ENCODE results near the gene IL1RAP. TPM values are rescaled to one million over a fixed set of nuclear protein-coding genes. Genes with fewer than 3 reads are reported as not detected.

Gene IL1RAP
- polyA plus RNA-seq, 6 donors from 2014 or later: 2.4 to 5.8 (median 3.4) TPM

DNA sequence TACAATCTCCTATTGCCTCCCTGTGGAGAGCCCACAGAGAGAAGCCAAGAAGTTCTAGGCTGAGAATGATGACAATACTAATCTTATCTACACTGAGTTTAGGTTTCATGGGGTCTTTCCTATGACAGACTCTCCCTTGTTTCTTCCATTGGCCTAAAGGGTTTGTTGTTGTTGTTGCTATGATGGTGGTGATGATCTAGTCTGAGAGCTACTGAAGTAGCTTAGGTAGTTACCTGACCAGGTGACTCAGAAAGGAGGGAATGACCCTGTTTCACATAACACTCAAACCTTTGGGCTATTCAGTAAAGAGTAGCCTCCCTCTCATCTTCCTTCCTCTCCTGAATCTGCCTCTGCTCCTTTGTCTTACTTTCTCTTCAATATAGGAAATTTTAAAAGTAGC is 178.4 kb downstream of the IL1RAP start:
- peaks cover 0 to 11% (median 5%) of the 10 kb centered on the region in 3 donors for H3K27me3 Mint-ChIP-seq
- H3K9me3 Mint-ChIP-seq: peaks cover 0 to 16% (median 5%) of the 10 kb centered on the region in 7 donors
- H3K4me3 Mint-ChIP-seq: no peak overlapping the region
- peak overlapping the region in 1 of 6 donors; percentile 2 for H3K27ac Mint-ChIP-seq
- H3K36me3 Mint-ChIP-seq: peaks cover 4 to 14% of the 10 kb centered on the region in 2 donors
- no peaks in the 10 kb centered on the region for H3K4me1 Mint-ChIP-seq
- no peak for ATAC-seq (ENCODE audit: low read depth in 2 of 2)
- DNase-seq: no peak

DNA sequence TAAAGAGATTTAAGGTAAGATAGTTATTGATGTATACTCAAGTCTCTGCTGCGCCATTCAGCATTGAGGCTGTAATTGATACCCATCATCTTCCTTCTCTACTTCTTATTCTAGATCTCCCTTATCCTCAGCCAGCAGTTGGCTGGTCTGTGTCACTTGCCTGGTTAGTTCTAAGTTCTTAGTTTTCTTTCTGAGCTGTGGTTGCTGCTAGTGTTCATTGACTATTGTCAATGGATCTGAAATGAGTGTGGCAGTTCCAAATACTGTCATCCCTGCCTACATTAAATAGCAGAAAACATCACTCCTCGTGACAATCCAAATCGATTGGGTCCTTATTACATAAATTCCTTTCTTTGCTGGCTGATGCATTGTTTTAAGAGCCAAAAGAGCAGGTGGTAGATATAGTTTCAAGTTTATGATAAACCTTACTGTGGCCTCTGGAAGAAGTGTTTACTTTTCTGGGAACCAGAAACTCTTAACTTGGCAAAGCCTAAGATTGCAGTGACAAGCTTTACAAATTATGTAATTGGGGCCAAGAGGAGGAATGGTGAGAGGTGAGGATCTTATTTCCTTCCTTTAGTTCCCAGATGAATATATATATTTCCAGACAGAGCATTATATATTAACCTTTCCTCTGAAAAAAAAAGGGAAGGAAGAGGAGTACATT is 180.6 kb downstream of the IL1RAP start:
- no peaks in the 10 kb centered on the region for H3K4me1 Mint-ChIP-seq
- no peak overlapping the region for H3K4me3 Mint-ChIP-seq
- no peak for ATAC-seq (ENCODE audit: low read depth in 2 of 2)
- H3K27ac Mint-ChIP-seq: no peak overlapping the region
- H3K9me3 Mint-ChIP-seq: no peaks in the 10 kb centered on the region
- H3K36me3 Mint-ChIP-seq: no peaks in the 10 kb centered on the region
- DNase-seq: no peak
- H3K27me3 Mint-ChIP-seq: peaks cover 5 to 7% (median 6%) of the 10 kb centered on the region in 3 donors

DNA sequence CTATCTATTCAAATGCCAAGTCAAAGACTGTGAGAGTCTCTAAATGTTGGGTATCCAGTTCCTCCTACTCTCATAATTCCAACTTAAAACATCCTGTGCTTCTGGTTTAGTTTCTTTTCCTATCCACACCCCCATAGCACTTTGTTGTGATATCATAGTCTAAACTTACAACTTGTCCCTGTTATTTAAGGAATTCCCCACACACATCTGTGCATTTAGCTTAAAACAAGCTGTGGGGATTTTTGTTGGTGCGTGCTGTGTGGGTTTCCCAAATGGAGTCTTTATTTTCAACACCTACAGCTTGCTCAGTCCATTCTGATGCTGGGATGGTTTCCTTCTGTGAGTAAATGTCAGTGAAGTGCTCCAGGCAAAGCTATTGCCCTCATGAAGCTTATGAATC is 181.3 kb downstream of the IL1RAP start:
- ATAC-seq (ENCODE audit: low read depth in 2 of 2) (no peak), DNase-seq (no peak)
- no peaks in the 10 kb centered on the region for H3K4me1 Mint-ChIP-seq
- H3K36me3 Mint-ChIP-seq: no peaks in the 10 kb centered on the region
- no peak overlapping the region for H3K4me3 Mint-ChIP-seq
- peaks cover 5 to 10% (median 10%) of the 10 kb centered on the region in 3 donors for H3K27me3 Mint-ChIP-seq
- H3K27ac Mint-ChIP-seq: no peak overlapping the region
- peaks cover 0 to 7% (median 0%) of the 10 kb centered on the region in 7 donors for H3K9me3 Mint-ChIP-seq

DNA sequence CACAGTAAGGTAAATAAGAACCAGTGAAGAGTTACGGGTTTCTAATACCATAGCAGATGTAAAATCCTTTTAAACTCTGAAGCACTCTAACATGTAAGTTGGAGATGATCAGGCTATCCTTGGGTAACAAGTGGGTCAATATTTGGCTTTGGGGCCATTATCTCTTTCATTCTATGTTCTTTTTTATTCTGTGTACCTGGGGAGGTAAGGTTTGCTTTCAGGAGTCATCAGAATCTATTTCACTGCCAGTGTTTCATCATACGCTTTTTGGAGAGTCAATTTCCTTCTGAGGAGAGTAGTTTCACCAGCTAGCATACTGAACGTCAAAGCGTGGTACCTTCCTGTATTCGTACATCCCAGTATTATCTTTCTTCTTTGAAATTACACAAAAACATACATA is 182.1 kb downstream of the IL1RAP start:
- ATAC-seq (ENCODE audit: low read depth in 2 of 2): no peak
- H3K4me1 Mint-ChIP-seq: no peaks in the 10 kb centered on the region
- no peak overlapping the region for H3K27ac Mint-ChIP-seq
- no peaks in the 10 kb centered on the region for H3K36me3 Mint-ChIP-seq
- peaks cover 0 to 12% (median 0%) of the 10 kb centered on the region in 7 donors for H3K9me3 Mint-ChIP-seq
- no peak overlapping the region for H3K4me3 Mint-ChIP-seq
- no peak for DNase-seq
- peaks cover 12 to 16% (median 16%) of the 10 kb centered on the region in 3 donors for H3K27me3 Mint-ChIP-seq

DNA sequence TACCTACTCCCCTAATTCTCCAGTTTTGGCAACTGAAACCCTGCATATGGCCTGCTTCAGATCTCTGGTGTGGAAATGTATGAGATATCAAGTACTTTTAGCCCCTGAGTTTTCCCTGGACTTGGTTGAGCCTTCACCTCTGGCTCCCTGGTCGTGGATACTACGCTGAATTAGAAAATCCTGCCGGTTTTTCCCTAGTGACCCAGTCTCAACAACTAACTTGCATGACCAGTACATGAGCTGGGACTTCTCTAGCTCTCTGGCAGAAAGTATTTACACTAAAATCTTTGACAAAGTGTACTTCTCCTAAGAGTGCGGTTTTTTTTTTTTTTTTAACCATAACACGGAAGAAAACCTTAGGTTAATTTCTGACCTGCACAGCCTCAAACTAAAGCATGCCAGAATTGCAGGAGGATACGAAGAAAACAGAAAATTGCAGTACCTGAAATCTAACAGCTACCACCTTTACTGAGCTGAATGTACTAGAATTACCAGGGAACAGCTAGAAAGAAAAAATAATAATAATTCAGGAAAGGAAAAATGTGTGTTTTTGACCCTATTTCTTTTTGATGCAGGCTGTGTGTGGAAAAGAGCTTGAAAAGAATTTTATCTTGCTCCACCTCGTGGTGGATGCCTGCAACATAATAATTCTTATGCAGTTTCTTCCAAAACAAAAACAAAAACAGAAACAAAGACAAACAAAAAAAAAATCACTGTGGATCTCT is 183.1 kb downstream of the IL1RAP start:
- Mint-ChIP-seq H3K27ac (no peak overlapping the region), H3K36me3 (no peaks in the 10 kb centered on the region), H3K27me3 (peaks cover 15 to 16% (median 16%) of the 10 kb centered on the region in 3 donors), H3K4me3 (no peak overlapping the region), H3K9me3 (peaks cover 0 to 12% (median 0%) of the 10 kb centered on the region in 7 donors), H3K4me1 (no peaks in the 10 kb centered on the region)
- DNase-seq (peak; percentile 6), ATAC-seq (ENCODE audit: low read depth in 2 of 2) (no peak)

DNA sequence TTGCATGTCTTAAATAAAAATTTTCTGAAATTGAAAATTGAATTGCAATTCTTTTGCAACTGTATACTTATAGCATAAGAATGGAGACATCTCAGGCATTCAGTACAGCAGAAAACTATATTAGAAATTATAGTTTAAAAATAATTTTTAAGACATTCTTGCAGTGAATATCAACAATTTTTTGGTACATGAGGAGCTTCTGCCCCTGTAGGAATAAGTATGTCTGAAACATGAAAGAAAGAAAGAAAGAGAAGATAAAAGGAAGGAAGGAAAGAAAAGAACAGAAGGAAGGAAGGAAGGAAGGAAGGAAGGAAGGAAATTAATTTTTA is 183.6 kb downstream of the IL1RAP start:
- ATAC-seq (ENCODE audit: low read depth in 2 of 2) (no peak), DNase-seq (no peak)
- H3K27me3 Mint-ChIP-seq: peaks cover 16 to 20% (median 16%) of the 10 kb centered on the region in 3 donors
- no peaks in the 10 kb centered on the region for H3K4me1 Mint-ChIP-seq
- peaks cover 0 to 12% (median 0%) of the 10 kb centered on the region in 7 donors for H3K9me3 Mint-ChIP-seq
- no peaks in the 10 kb centered on the region for H3K36me3 Mint-ChIP-seq
- no peak overlapping the region for H3K4me3 Mint-ChIP-seq
- H3K27ac Mint-ChIP-seq: no peak overlapping the region

DNA sequence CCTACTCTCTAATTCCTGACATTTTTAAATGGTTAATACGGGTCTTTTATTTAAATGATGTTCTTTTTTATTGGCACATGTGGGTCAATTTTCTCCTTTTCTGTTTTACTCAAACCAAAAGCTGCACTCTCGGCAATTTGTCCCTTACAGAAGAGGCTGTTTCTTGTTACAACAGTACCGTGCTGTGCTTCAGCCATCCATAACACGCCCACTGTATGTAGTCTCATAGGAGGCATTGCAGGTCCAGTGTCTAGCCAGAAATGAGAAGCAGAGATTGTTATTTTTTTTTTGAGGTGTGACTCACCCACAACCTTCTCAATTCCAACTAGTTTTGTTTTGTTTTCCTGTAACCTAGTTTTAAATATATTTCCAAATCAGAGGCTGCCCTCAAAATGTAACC is 184.0 kb downstream of the IL1RAP start:
- Mint-ChIP-seq H3K27me3 (peaks cover 16 to 21% (median 16%) of the 10 kb centered on the region in 3 donors), H3K4me3 (no peak overlapping the region), H3K4me1 (no peaks in the 10 kb centered on the region), H3K36me3 (no peaks in the 10 kb centered on the region), H3K9me3 (peaks cover 0 to 12% (median 0%) of the 10 kb centered on the region in 7 donors), H3K27ac (no peak overlapping the region)
- DNase-seq (no peak), ATAC-seq (ENCODE audit: low read depth in 2 of 2) (no peak)

DNA sequence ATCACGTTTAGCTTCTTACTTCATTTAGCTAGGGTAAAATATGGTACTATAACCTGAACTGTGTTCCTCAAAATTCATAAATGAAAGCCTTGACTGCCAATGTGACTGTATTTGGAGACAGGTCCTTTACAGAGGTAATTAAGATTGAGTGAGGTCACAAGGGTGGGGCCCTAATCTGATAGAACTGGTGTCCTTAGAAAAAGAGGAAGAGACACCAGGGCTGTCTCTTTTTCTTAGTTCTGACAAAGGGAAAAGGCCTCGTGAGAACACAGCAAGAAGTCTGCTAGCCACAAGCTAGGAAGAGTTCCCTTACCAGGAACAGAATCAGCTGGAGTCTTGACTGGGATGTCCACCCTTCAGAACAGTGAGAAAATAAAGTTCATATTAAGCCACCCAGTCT is 185.9 kb downstream of the IL1RAP start:
- peaks cover 0 to 12% (median 0%) of the 10 kb centered on the region in 7 donors for H3K9me3 Mint-ChIP-seq
- peaks cover 16 to 27% (median 25%) of the 10 kb centered on the region in 3 donors for H3K27me3 Mint-ChIP-seq
- DNase-seq (no peak), ATAC-seq (ENCODE audit: low read depth in 2 of 2) (peak in 1 of 2 donors; percentile 28)
- no peaks in the 10 kb centered on the region for H3K36me3 Mint-ChIP-seq
- no peak overlapping the region for H3K4me3 Mint-ChIP-seq
- H3K27ac Mint-ChIP-seq: no peak overlapping the region
- H3K4me1 Mint-ChIP-seq: no peaks in the 10 kb centered on the region

DNA sequence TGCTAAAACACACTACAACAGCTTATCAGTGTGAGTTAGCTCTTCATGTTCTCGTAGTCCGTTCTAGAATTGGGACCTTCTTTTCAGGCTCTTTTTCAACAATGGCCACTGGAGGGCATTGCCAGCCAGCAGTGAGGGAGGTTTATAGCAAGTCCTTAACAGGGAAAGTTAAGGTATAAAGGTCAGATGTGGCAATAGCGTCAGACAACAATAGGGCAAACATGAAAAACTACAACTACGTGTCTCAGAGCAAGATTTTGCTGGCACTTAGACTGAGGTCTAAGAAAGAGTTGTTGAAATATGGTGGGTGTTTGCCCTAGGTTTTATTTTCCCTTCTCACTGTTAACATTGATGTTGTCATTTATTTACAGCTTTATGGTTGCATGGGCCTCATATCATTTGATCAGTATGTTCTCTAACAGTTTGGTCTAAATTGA is 187.2 kb downstream of the IL1RAP start:
- Mint-ChIP-seq H3K36me3 (no peaks in the 10 kb centered on the region), H3K9me3 (peaks cover 0 to 12% (median 0%) of the 10 kb centered on the region in 7 donors), H3K4me1 (no peaks in the 10 kb centered on the region), H3K4me3 (no peak overlapping the region), H3K27me3 (peaks cover 16 to 29% (median 27%) of the 10 kb centered on the region in 3 donors), H3K27ac (no peak overlapping the region)
- ATAC-seq (ENCODE audit: low read depth in 2 of 2): no peak
- DNase-seq: no peak

DNA sequence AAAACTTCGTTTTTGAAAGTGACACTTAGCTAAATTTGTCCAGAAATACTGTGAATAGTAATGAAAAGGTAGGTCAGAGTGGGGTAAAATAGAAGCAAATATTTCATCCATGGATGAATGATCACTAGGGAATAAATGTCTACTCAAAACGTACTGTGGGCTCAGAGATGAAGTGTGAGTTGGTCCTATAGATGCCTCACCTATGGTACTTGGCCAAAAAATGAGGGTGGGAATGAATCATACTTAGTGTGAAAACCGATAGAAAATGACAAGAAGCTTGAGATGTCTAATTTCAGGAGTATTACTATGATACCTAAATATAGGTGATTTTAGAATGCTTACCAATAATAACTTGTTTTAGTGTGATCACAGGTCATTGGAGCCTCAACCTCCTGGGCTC is 192.7 kb downstream of the IL1RAP start:
- no peaks in the 10 kb centered on the region for H3K36me3 Mint-ChIP-seq
- no peak overlapping the region for H3K27ac Mint-ChIP-seq
- no peak for DNase-seq
- no peak for ATAC-seq (ENCODE audit: low read depth in 2 of 2)
- H3K9me3 Mint-ChIP-seq: no peaks in the 10 kb centered on the region
- H3K27me3 Mint-ChIP-seq: peaks cover 0 to 12% (median 12%) of the 10 kb centered on the region in 3 donors
- no peak overlapping the region for H3K4me3 Mint-ChIP-seq
- no peaks in the 10 kb centered on the region for H3K4me1 Mint-ChIP-seq

Other genes with a start within 250 kb of the IL1RAP start
- not detected for gene CLDN1, start 191.6 kb upstream of the IL1RAP start, polyA plus RNA-seq (ENCODE audit: low read depth in 6 of 6)
- not detected for gene CLDN16, start 125.9 kb upstream of the IL1RAP start, polyA plus RNA-seq (ENCODE audit: low read depth in 6 of 6)
- gene TMEM207, start 64.2 kb upstream of the IL1RAP start, polyA plus RNA-seq (ENCODE audit: low read depth in 6 of 6): not detected

Data from naive B cell (primary cell).